Activated T-helper 1 cell treated with anti-CD3 and anti-CD28 coated beads, Interleukin-12 subunit alpha, Interleukin-12 subunit beta, Interleukin-2, Interleukin-4 antibody, amounts not matched to agents 30 ng/mL and 10 ng/mL and 1 ng/mL, durations not matched to agents 14 hours and 24 hours and 36 hours (primary cell): Measurements from ENCODE around the gene ADAM19. TPM values are rescaled to one million over a fixed set of nuclear protein-coding genes. Genes with fewer than 3 reads are reported as not detected.

Source experiments
- DNase-seq: peaks from one replicate; pipeline ENCODE4 v3.0.0; 2021; ENCODE audit warnings: low spot score
- H3K27ac Mint-ChIP-seq: one replicate; pipeline ENCODE4 v1.8.0; 2021; ENCODE audit warnings: mild to moderate bottlenecking, mixed read lengths
- H3K27me3 Mint-ChIP-seq: one replicate; pipeline ENCODE4 v1.8.0; 2022; ENCODE audit warnings: mild to moderate bottlenecking, moderate library complexity, mixed read lengths; ENCODE audit not compliant: insufficient read depth
- H3K36me3 Mint-ChIP-seq: one replicate; pipeline ENCODE4 v1.8.0; 2021; ENCODE audit warnings: low read depth, mixed read lengths
- H3K4me1 Mint-ChIP-seq: one replicate; pipeline ENCODE4 v1.8.0; 2021; ENCODE audit warnings: low read depth, mixed read lengths
- H3K4me3 Mint-ChIP-seq: one replicate; pipeline ENCODE4 v1.8.0; 2021; ENCODE audit warnings: mild to moderate bottlenecking, moderate library complexity, mixed read lengths
- H3K9me3 Mint-ChIP-seq: one replicate; pipeline ENCODE4 v1.8.0; 2021; ENCODE audit warnings: mixed read lengths
- intact Hi-C: fragments of 100-400 bp; cut with micrococcal nuclease; formaldehyde crosslinking; loops from one replicate; pipeline ENCODE4 v1.15.1; 2024
- total RNA-seq: library from RNA; stranded (reverse); gene quantifications from 2 replicates; pipeline ENCODE4 v1.2.3, GENCODE V29; 2022

The ADAM19 gene
- total RNA-seq, 1 donor from 2014 or later, result 341 TPM

DNA sequence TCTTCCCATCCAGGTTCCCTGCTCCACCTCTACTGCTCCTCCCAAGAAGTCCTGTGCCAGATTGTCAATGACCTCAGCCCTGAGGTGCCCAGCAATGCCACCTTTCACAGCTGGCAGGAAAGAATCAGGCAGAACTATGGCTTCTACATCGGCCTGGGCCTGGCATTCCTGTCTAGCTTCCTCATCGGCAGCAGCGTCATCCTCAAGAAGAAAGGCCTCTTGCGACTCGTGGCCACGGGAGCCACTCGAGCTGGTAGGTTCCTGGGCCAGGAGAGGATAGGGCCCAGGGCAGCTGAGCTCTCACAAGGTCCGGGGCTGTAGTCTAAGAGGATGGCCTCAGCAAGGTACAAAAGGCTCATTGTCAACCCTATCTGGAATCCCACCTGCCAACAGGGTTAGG, 112.5 kb downstream of the ADAM19 start:
- Mint-ChIP-seq H3K9me3 (no peaks in the 10 kb centered on the region), H3K27ac (no peak overlapping the region), H3K4me3 (no peak overlapping the region), H3K27me3 (peaks cover 30% of the 10 kb centered on the region), H3K4me1 (peaks cover 47% of the 10 kb centered on the region), H3K36me3 (peaks cover 26% of the 10 kb centered on the region)
- intact Hi-C loops, result loop anchor here (10.0 kb wide), 1 partner anchor 288 kb away; no protein-coding TSS in a partner anchor
- no peak for DNase-seq

DNA sequence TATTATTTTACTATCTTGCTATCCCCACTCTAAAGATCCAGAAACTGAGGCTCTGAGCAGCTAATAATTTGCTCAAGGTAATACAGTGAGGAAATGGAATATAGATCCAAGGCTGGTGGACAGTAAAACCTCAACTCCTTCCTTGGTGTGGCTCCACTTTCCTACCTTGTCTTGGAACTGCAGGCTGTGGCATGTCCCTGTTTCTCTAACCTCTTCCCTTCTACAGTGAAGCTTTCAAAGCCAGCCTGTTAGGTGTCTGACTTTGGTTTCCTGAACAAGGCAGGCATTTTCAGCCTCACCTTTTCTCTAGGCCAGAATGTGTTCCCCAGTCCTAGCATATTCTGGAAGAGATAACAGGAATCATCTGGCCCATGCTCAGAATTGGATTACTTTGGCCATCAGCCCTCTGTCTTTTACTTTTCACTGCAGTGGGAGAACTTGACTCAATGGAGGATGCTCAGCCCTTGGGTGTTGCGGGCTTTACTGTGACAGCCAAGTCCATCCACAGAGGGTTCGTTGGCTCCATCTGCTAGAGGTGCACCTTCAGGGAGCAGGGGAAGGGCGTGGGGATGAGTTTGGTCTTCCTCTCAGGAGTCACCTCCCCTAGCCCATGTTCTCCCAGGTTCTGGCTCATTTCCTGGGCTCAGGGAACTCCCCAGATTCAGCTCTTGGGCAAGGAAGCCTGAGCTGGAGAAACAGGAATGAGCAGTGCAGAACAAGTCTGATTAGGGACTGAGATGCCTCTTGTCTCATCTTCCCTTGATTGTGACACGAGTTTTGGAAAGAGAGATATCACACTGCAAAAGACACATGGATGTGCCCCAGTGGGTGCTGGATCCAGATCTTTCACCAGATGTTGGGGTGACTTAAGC, 114.4 kb downstream of the ADAM19 start:
- intact Hi-C loops, result loop anchor here (10.0 kb wide), 1 partner anchor 286 kb away; no protein-coding TSS in a partner anchor
- no peak for DNase-seq
- Mint-ChIP-seq H3K4me1 (peaks cover 40% of the 10 kb centered on the region), H3K4me3 (peak overlapping the region; percentile 76), H3K9me3 (no peaks in the 10 kb centered on the region), H3K27ac (peak overlapping the region; percentile 45), H3K27me3 (peaks cover 30% of the 10 kb centered on the region), H3K36me3 (peaks cover 21% of the 10 kb centered on the region)

DNA sequence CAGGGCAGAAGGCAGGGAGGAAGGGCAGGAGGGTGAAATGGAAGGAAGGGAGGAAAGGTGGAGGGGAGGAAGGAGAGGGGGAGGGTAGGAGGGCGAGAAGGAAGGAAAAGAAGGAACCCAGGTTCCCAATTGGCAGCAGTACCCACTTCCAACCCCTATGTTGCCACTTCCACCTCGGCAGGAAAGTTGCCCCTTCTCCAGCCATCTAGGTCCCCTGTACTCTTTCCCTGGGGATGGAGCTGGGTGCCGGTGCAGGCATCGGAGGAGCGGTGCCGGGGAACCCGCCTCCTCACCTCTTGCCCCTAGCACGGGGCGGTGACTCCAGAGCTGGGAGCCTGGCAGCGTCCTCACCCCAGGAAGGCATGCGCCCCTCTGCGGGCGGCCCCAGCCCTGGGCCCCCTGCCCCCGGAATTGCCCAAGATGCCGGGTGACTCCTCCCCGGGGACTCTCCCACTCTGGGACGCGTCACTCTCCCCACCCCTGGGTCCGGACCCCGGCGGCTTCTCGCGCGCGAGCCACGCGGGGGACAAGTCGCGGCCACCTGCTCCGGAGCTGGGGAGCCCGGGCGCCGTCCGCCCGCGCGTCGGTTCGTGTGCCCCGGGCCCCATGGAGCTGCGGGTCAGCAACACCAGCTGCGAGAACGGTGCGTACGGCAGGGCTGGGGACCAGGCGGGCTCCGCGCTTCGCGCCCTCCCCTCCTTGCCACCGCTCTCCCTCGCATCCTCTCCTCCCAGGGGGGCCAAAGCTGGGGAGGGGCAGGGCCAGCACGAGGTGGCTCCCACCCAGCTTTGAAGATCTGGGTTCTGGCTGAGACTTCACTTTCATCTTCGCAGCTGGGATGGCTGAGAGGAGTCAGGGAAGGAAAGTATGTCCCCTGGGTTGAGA, 115.6 kb downstream of the ADAM19 start, which contains the start of gene NIPAL4:
TSS of gene NIPAL4 (plus strand) at position 499 of the 885 bp plus-strand sequence. CDS start at position 607, 108 bp downstream.
- H3K4me1 Mint-ChIP-seq, result peaks cover 33% of the 10 kb centered on the region
- H3K36me3 Mint-ChIP-seq, result peaks cover 13% of the 10 kb centered on the region
- DNase-seq, result no peak
- intact Hi-C loops, result loop anchor here (10.0 kb wide), 1 partner anchor 285 kb away; no protein-coding TSS in a partner anchor
- H3K27ac Mint-ChIP-seq, result peak within 1 kb of the TSS; percentile 45
- H3K27me3 Mint-ChIP-seq, result peaks cover 33% of the 10 kb centered on the region
- no peaks in the 10 kb centered on the region for H3K9me3 Mint-ChIP-seq
- H3K4me3 Mint-ChIP-seq, result peak within 1 kb of the TSS; percentile 76

DNA sequence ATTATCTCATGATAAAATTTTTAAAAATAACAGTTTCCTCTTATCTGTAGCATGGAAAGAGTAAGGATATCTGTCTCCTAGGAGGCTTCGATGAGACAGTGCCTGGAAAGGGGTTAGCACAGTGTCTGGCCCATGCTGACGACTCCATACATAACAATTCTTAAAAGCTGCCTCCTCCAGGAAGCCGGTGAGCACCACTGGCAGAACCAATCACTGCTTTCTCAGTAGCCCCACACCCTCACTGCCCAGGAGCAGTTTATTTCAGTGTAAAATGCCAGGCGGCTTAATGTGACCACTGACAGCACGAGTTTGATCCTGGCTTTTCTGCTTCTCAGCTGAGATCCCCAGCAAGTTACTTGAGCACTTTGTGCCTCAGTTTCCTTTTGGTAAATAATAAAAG, 116.7 kb downstream of the ADAM19 start:
- H3K27me3 Mint-ChIP-seq, result peaks cover 33% of the 10 kb centered on the region
- H3K4me1 Mint-ChIP-seq, result peaks cover 21% of the 10 kb centered on the region
- DNase-seq, result no peak
- intact Hi-C loops, result no loop called here
- H3K27ac Mint-ChIP-seq, result no peak overlapping the region
- peaks cover 9% of the 10 kb centered on the region for H3K36me3 Mint-ChIP-seq
- H3K9me3 Mint-ChIP-seq, result no peaks in the 10 kb centered on the region
- H3K4me3 Mint-ChIP-seq, result no peak overlapping the region

DNA sequence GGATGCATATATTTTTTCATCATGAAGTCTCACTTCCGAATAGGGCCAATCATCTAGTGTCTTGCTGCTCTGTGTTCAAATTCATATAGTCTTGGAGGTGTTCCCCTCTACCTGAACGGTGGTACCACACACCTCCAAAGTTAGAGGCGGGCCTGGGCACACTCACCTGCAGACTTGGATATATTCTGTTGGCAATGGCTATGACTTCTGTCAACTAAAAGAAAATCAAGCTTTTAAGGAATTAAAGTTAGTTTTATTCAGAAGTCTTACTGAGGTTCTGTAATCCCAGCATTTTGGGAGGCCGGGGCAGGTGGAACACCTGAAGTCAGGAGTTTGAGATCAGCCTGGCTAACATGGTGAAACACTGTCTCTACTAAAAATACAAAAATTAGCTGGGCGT, 118.2 kb downstream of the ADAM19 start:
- Mint-ChIP-seq H3K27me3 (peaks cover 33% of the 10 kb centered on the region), H3K27ac (no peak overlapping the region), H3K4me3 (no peak overlapping the region), H3K36me3 (peaks cover 6% of the 10 kb centered on the region), H3K4me1 (peaks cover 17% of the 10 kb centered on the region), H3K9me3 (no peaks in the 10 kb centered on the region)
- intact Hi-C loops, result no loop called here
- DNase-seq, result no peak

DNA sequence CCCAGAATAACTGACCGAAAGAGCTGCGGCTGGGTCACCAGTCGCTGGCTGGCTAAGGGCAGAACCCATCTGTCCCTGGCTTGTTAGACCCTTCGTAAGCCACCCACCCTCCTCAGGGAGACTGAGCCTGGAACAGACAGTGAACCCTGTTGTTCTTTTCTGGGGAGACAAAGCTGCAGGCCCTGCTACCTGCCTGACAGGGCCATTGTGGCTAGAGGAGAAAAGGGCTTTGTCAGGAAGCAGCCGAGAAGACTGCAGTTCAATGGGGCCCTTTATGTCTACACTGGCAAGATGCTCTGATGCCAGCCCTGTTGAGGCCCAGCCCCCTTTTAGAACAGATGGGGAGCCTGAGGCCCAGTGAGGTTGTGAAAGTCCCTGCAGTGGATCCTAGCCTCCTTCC, 119.3 kb downstream of the ADAM19 start:
- peaks cover 4% of the 10 kb centered on the region for H3K36me3 Mint-ChIP-seq
- H3K27me3 Mint-ChIP-seq, result peaks cover 29% of the 10 kb centered on the region

DNA sequence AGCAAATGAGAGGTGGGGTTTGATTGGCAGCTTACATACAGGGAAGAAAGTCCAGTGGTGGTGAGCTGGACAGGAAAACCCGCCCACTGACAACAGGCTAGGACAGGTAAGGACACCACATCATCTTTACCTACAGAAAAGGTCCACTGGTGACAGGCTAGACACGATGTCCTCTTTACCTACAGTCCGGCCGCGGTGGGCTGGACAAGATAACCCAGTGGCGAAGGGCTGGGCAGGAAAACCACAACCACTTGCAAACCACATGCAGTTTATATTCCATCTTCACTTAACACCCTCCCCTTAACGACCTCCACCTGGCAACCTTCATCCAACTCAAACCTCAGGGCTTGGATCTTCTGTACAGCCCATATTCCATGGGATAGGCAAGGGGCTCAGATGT, 120.5 kb downstream of the ADAM19 start:
- intact Hi-C loops, result no loop called here
- Mint-ChIP-seq H3K9me3 (no peaks in the 10 kb centered on the region), H3K4me3 (no peak overlapping the region), H3K27ac (no peak overlapping the region), H3K27me3 (peaks cover 18% of the 10 kb centered on the region), H3K36me3 (no peaks in the 10 kb centered on the region), H3K4me1 (peaks cover 4% of the 10 kb centered on the region)
- DNase-seq, result no peak

More for the DNA sequence above, 119.3 kb downstream of the ADAM19 start:
- intact Hi-C loops, result no loop called here
- Mint-ChIP-seq H3K9me3 (no peaks in the 10 kb centered on the region), H3K4me3 (no peak overlapping the region), H3K27ac (no peak overlapping the region), H3K4me1 (peaks cover 15% of the 10 kb centered on the region)
- no peak for DNase-seq

DNA sequence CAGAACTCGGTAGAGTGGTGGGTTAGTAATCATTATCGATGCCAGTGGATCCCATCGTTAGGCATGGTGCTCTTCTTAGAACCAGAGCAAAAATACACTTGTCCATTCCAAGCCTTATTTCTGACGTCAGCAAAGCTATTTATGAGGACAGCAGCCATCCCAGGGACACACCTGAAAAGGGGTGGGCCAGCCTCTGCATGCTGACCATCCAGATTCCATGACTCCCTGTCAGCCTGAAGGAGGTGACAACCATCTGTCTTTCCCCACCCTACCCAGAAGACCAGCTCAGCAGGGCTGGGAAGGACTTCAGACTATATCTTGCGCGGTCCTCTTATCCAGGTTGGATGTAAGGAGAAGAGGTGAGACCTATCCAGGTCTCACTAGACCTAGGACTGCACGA, 121.3 kb downstream of the ADAM19 start:
- intact Hi-C loops, result no loop called here
- Mint-ChIP-seq H3K4me3 (no peak overlapping the region), H3K27ac (no peak overlapping the region), H3K9me3 (no peaks in the 10 kb centered on the region), H3K4me1 (peaks cover 4% of the 10 kb centered on the region), H3K36me3 (no peaks in the 10 kb centered on the region), H3K27me3 (peaks cover 12% of the 10 kb centered on the region)
- DNase-seq, result no peak

DNA sequence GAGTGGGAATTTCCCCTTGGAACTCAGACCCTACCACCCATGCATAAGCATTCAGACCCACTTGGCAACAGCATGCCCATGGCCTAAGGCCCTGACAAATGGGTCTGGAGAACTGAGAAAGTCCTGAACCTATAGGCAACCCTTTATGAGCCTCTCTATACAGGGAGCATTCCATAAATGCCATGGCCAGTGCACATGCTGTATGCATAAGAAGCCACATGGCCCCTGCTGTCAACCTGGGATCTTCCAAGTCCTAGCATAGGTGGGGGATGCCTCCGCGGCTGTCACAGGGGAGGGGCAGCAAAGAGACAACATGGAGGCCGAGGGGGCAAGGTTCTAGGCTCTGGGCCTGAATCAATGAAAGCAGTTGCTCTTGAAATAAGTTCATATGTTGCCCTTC, 123.8 kb downstream of the ADAM19 start:
- H3K27ac Mint-ChIP-seq, result no peak overlapping the region
- intact Hi-C loops, result no loop called here
- no peaks in the 10 kb centered on the region for H3K9me3 Mint-ChIP-seq
- H3K4me3 Mint-ChIP-seq, result no peak overlapping the region
- H3K4me1 Mint-ChIP-seq, result peaks cover 4% of the 10 kb centered on the region
- DNase-seq, result no peak
- peaks cover 3% of the 10 kb centered on the region for H3K27me3 Mint-ChIP-seq
- H3K36me3 Mint-ChIP-seq, result no peaks in the 10 kb centered on the region

DNA sequence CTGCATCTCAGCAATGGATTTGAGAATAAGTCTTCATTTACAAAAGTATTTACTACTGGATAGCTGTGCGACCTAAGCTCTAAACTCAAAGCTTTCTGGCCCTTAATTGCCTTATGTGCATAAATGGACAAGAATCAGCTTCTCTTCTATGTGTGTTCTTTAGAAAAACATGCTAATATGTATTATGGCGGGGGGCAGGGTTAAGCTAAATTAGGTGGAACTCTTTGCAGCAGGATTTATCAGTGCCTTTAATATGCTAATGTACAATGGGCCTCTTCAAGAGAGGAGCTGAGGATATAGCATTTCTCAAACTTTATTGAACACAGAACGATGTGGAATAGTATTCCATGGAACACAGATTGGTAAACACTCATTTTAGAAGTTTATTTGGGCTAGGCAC, 125.6 kb downstream of the ADAM19 start:
- Mint-ChIP-seq H3K9me3 (no peaks in the 10 kb centered on the region), H3K36me3 (no peaks in the 10 kb centered on the region), H3K4me3 (no peak overlapping the region), H3K27me3 (peaks cover 3% of the 10 kb centered on the region), H3K4me1 (peaks cover under 1% of the 10 kb centered on the region), H3K27ac (no peak overlapping the region)
- intact Hi-C loops, result no loop called here
- no peak for DNase-seq

DNA sequence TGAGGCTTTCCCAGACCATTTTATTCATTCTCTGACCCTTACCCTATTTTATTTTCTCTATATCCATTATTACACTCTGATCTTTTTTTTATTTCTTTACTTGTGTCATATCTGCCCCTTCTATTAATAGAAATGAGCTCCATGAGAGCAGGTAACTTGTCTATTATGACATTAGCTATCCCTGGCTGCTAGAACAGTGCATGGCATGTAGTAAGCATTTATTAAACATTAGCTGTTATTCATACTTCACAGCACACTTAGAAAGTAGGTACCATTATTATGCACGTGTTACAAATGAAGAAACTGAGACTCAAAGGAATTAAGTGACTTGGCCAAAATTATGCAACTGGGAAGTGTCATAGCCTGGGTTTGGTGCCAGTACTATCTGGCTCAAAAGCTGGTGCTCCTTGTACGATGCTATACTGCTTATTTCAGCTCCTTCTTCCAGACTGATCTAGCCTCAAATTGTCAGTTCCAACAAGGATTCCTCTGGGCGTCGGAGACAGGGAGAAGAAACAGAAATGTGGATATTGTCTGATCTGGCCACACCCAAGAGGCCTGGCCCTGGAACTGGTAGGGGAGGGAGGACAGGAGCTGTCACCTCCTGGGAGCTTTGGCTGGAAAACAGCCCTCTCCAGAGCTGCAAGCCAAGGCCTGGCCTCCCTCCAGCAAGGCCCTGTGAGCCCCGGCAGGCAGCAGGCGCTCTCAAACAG, 126.4 kb downstream of the ADAM19 start:
- no peaks in the 10 kb centered on the region for H3K9me3 Mint-ChIP-seq

DNA sequence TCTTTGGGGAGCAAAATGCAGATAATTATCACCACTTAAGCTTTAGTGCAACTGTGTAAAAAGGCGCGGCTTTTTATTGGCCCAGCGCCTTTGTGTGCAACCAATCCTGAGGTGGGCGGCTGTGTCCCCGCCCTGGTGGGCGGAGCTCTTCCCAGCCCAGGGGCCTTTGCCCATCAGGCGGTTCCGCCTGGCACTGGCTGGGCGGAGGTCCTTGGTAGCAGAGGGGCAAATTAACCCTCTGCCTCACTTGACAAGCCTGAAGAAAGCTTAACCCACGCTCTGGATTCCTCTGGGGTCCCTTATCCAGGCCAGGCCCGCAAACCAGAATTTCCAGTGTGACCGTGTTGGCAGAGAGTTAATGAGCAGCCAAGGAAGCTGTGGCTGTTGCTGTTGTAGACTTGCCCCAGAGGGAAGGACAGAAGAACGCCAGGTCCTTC, 128.4 kb downstream of the ADAM19 start:
- no peaks in the 10 kb centered on the region for H3K9me3 Mint-ChIP-seq
- H3K27ac Mint-ChIP-seq, result no peak overlapping the region
- no peaks in the 10 kb centered on the region for H3K36me3 Mint-ChIP-seq
- H3K4me1 Mint-ChIP-seq, result no peaks in the 10 kb centered on the region
- DNase-seq, result no peak
- no peak overlapping the region for H3K4me3 Mint-ChIP-seq
- H3K27me3 Mint-ChIP-seq, result peaks cover 9% of the 10 kb centered on the region
- intact Hi-C loops, result no loop called here

More for the DNA sequence above, 126.4 kb downstream of the ADAM19 start:
- H3K4me3 Mint-ChIP-seq, result no peak overlapping the region
- H3K27me3 Mint-ChIP-seq, result peaks cover 3% of the 10 kb centered on the region
- no peaks in the 10 kb centered on the region for H3K4me1 Mint-ChIP-seq
- no peaks in the 10 kb centered on the region for H3K36me3 Mint-ChIP-seq
- H3K27ac Mint-ChIP-seq, result no peak overlapping the region
- no peak for DNase-seq
- intact Hi-C loops, result no loop called here
